Renal cortex interstitium (tissue), 15 donors: Measurements from ENCODE around the gene MRPS21. TPM values are rescaled to one million over a fixed set of nuclear protein-coding genes. Genes with fewer than 3 reads are reported as not detected.

ENCODE experiments used
- DNase-seq, 11 donors: peaks; one replicate each; pipeline ENCODE4 v3.0.0-alpha.2; 2013; ENCODE audit warnings: low read depth in 9 of 11, low spot score in 4 of 11; ENCODE audit errors: extremely low read depth in 1 of 11
- long read RNA-seq, 16 experiments: transcript quantifications; one replicate each; lab custom pipeline, GENCODE V29; 2026
- polyA plus RNA-seq, 3 donors: library from polyadenylated mRNA; unstranded; fragments of 120-200 nt; gene quantifications; one replicate each; pipeline ENCODE4 v1.2.1, GENCODE V29; 2013; ENCODE audit not compliant: insufficient read length in 3 of 3

MRPS21 gene
- polyA plus RNA-seq = 10 to 100 TPM; 69.4 to 90.7 (median 85.6) TPM
- long read RNA-seq, donor 1, transcript MRPS21-201 (2 exons, 1,462 nt) = minor isoform, 54 of 143 reads
- long read RNA-seq, donor 1, transcript MRPS21-202 (3 exons, 1,226 nt) = major isoform, 89 of 143 reads
- long read RNA-seq, donor 1, partial matches to known transcripts = 0 of 143 reads
- long read RNA-seq, donor 1, other reads (novel, unspliced or antisense) = 0 of 143 reads
- long read RNA-seq, donor 2, transcript MRPS21-202 (3 exons, 1,226 nt) = major isoform, 85 of 144 reads
- long read RNA-seq, donor 2, transcript MRPS21-201 (2 exons, 1,462 nt) = minor isoform, 38 of 144 reads
- long read RNA-seq, donor 2, partial matches to known transcripts = 21 of 144 reads
- long read RNA-seq, donor 2, other reads (novel, unspliced or antisense) = 0 of 144 reads
- long read RNA-seq, donor 3, transcript MRPS21-201 (2 exons, 1,462 nt) = minor isoform, 77 of 194 reads
- long read RNA-seq, donor 3, transcript MRPS21-202 (3 exons, 1,226 nt) = major isoform, 102 of 194 reads
- long read RNA-seq, donor 3, partial matches to known transcripts = 15 of 194 reads
- long read RNA-seq, donor 3, other reads (novel, unspliced or antisense) = 0 of 194 reads
- long read RNA-seq, donor 4, transcript MRPS21-201 (2 exons, 1,462 nt) = minor isoform, 39 of 97 reads
- long read RNA-seq, donor 4, transcript MRPS21-202 (3 exons, 1,226 nt) = major isoform, 58 of 97 reads
- long read RNA-seq, donor 4, partial matches to known transcripts = 0 of 97 reads
- long read RNA-seq, donor 4, other reads (novel, unspliced or antisense) = 0 of 97 reads
- long read RNA-seq, donor 5 = 0 reads
- long read RNA-seq, donor 6, transcript MRPS21-202 (3 exons, 1,226 nt) = major isoform, 77 of 134 reads
- long read RNA-seq, donor 6, transcript MRPS21-201 (2 exons, 1,462 nt) = minor isoform, 41 of 134 reads
- long read RNA-seq, donor 6, partial matches to known transcripts = 16 of 134 reads
- long read RNA-seq, donor 6, other reads (novel, unspliced or antisense) = 0 of 134 reads
- long read RNA-seq, donor 7, transcript MRPS21-202 (3 exons, 1,226 nt) = major isoform, 125 of 205 reads
- long read RNA-seq, donor 7, transcript MRPS21-201 (2 exons, 1,462 nt) = minor isoform, 59 of 205 reads
- long read RNA-seq, donor 7, partial matches to known transcripts = 21 of 205 reads
- long read RNA-seq, donor 7, other reads (novel, unspliced or antisense) = 0 of 205 reads
- long read RNA-seq, donor 8, transcript MRPS21-201 (2 exons, 1,462 nt) = minor isoform, 102 of 309 reads
- long read RNA-seq, donor 8, transcript MRPS21-202 (3 exons, 1,226 nt) = major isoform, 196 of 309 reads
- long read RNA-seq, donor 8, partial matches to known transcripts = 11 of 309 reads
- long read RNA-seq, donor 8, other reads (novel, unspliced or antisense) = 0 of 309 reads
- long read RNA-seq, donor 9, transcript MRPS21-202 (3 exons, 1,226 nt) = major isoform, 90 of 158 reads
- long read RNA-seq, donor 9, transcript MRPS21-201 (2 exons, 1,462 nt) = minor isoform, 53 of 158 reads
- long read RNA-seq, donor 9, partial matches to known transcripts = 15 of 158 reads
- long read RNA-seq, donor 9, other reads (novel, unspliced or antisense) = 0 of 158 reads
- long read RNA-seq, donor 10, transcript MRPS21-201 (2 exons, 1,462 nt) = minor isoform, 57 of 160 reads
- long read RNA-seq, donor 10, transcript MRPS21-202 (3 exons, 1,226 nt) = major isoform, 103 of 160 reads
- long read RNA-seq, donor 10, partial matches to known transcripts = 0 of 160 reads
- long read RNA-seq, donor 10, other reads (novel, unspliced or antisense) = 0 of 160 reads
- long read RNA-seq, donor 11, transcript MRPS21-201 (2 exons, 1,462 nt) = minor isoform, 35 of 104 reads
- long read RNA-seq, donor 11, transcript MRPS21-202 (3 exons, 1,226 nt) = major isoform, 62 of 104 reads
- long read RNA-seq, donor 11, partial matches to known transcripts = 7 of 104 reads
- long read RNA-seq, donor 11, other reads (novel, unspliced or antisense) = 0 of 104 reads
- long read RNA-seq, donor 12, transcript MRPS21-202 (3 exons, 1,226 nt) = major isoform, 37 of 58 reads
- long read RNA-seq, donor 12, transcript MRPS21-201 (2 exons, 1,462 nt) = minor isoform, 21 of 58 reads
- long read RNA-seq, donor 12, partial matches to known transcripts = 0 of 58 reads
- long read RNA-seq, donor 12, other reads (novel, unspliced or antisense) = 0 of 58 reads
- long read RNA-seq, donor 13, transcript MRPS21-201 (2 exons, 1,462 nt) = minor isoform, 105 of 356 reads
- long read RNA-seq, donor 13, transcript MRPS21-202 (3 exons, 1,226 nt) = major isoform, 213 of 356 reads
- long read RNA-seq, donor 13, partial matches to known transcripts = 38 of 356 reads
- long read RNA-seq, donor 13, other reads (novel, unspliced or antisense) = 0 of 356 reads
- long read RNA-seq, donor 14, transcript MRPS21-201 (2 exons, 1,462 nt) = minor isoform, 43 of 143 reads
- long read RNA-seq, donor 14, transcript MRPS21-202 (3 exons, 1,226 nt) = major isoform, 92 of 143 reads
- long read RNA-seq, donor 14, partial matches to known transcripts = 8 of 143 reads
- long read RNA-seq, donor 14, other reads (novel, unspliced or antisense) = 0 of 143 reads
- long read RNA-seq, donor 15, transcript MRPS21-202 (3 exons, 1,226 nt) = major isoform, 37 of 56 reads
- long read RNA-seq, donor 15, transcript MRPS21-201 (2 exons, 1,462 nt) = minor isoform, 19 of 56 reads
- long read RNA-seq, donor 15, partial matches to known transcripts = 0 of 56 reads
- long read RNA-seq, donor 15, other reads (novel, unspliced or antisense) = 0 of 56 reads
- long read RNA-seq, donor 16, transcript MRPS21-202 (3 exons, 1,226 nt) = major isoform, 150 of 296 reads
- long read RNA-seq, donor 16, transcript MRPS21-201 (2 exons, 1,462 nt) = minor isoform, 128 of 296 reads
- long read RNA-seq, donor 16, partial matches to known transcripts = 18 of 296 reads
- long read RNA-seq, donor 16, other reads (novel, unspliced or antisense) = 0 of 296 reads

DNA sequence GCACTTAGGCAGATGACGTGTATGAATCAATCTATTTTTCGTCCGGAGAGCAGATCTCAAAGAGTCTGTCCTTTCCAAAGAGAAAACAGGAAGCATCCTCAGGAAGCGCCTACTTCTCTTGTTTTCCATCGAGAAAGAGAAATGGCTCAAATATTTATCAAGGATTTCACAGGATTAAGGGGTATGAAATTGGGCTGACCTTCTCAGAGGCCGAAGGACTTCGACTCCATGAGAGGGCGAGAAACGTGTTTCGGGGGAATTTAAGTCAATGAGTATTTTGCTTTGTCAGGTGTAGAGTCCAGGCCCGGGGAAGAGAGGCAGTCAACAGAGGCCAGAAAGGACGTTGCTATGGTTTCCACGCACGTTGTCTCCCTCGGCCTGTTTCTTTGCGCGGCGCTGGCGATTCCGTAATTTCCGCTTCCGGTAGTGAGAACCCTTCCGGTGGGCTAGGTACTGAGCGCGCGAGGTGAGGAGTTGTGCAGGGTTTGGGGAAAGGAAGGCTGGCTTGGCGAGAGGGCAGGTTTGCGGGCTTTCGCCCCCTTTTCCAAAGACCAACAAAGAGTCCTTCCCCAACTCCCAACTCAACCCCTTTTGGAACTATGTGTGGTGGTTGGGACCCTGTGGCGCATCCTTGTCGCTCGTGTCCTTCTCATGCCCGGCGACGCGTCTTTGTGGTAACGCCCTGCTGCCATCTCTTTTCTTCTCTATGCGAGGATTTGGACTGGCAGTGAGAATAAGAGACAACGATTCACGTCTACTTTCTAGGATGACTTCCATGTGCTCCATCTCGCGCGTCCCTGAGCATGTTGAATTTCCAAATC, at the start of gene MRPS21:
MRPS21 (plus strand) TSS at position 429 of the 821 bp plus-strand sequence. CDS start 506 bp downstream, outside the sequence.
- DNase-seq = peak; percentile 88 to 97 (median 93)

DNA sequence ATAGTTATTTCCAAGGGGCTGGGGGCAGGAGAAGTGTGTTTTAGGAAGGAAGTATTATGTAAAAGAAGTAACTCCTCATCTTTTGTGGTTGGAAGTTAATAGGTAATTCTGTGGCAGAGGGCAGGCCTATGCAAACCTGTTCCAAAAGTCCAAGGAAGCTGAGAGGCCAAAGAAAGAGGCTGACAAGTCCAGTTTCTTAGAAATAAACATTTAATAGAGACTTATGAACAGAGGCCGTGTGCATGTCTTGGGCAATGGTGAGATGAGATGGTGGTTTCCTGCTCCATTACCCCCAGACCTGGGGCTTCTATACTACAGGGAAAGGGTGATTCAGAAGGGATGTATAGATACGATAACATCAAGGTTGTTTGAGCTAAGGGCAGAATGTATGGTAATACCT, 43.7 kb upstream of the MRPS21 start:
- DNase-seq = no peak

DNA sequence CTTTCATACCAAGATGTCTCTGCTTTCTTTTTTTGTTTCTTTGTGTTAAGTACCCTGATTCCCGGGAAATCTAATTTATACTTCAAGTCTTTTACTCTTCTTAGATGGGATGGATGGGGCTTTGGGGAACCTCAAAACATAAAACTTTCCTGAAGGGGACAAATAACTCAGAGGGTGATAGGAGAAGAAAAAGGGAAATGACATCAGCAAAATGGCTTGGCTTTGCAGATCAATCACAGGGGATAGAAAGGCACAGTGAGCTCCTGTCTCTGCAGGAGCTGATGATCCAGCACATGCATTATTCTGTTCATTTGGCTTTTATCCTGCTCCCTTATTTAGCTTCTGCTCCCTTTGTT, 37.5 kb upstream of the MRPS21 start:
- DNase-seq = no peak

DNA sequence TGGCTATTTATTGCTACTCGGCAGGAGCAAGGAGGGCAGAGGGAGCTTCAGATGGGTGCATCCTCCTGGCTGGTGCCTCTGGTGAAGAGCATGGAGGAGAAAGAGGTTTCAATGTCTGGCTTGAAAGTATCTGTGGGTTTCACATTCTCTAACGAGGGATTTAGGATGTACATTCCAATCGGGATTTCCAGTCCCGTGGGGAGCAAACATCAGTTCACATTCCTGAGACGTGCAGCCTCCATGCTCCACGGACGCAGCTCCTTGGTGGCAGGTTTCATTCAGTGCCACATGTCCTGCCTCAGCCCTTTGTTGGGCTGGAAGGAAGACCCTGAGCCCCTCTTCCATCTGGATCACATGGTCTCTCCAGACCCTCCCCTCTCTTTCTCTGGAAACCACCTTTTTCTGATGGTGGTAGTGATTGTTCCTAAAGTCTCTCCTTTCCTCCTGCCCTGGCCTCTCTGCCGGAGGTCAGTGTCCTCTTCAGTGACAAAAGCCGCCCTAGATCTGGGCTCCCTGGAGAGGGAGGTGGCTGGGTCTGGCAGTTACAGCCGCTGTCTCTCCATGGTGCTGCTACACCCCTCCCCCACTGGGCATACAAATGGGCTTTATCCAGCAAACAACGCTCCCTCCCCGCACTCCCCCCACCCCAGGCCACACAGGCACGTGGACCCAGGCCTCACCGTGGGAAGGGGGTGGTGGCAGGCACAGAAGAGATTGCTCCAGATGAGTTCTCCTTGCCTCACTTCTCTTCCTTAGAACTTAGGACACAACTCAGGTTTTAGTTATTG, 36.9 kb upstream of the MRPS21 start:
- no peak for DNase-seq

DNA sequence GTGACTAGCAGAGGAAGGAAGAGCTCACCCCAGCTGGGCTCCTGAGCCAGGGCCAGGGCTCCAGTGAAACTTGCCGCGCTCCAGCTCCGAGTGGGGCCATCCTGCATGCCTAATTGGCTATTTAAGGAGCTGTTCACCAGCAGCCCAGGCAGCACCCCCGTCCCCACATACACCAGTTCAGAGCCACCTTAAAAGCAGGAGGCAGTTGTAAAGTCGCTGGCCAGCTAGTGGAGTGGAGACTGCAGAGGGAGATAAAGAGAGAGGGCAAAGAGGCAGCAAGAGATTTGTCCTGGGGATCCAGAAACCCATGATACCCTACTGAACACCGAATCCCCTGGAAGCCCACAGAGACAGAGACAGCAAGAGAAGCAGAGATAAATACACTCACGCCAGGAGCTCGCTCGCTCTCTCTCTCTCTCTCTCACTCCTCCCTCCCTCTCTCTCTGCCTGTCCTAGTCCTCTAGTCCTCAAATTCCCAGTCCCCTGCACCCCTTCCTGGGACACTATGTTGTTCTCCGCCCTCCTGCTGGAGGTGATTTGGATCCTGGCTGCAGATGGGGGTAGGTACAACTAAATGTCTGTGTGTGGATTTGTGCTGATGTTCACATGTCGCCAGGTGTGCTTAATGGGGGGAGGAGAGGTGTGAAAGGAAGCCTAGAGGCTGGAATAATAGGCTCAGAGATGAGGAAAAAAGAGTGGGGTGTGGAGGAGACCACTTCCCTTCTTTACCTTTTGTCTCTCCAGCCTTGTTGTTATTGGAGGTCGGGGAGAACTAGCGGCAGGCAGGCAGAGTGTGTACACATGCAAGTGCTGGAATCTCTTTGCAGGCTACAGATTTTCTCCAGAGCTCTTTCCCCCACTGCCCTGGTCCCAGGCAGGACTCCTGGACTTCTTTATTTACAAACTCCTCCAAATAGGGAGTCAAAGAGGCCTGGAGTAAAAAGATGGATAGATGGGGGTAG, 35.8 kb upstream of the MRPS21 start, which contains the start of gene CA14:
CA14 (plus strand) TSS at position 151 of the 962 bp plus-strand sequence; CDS start at position 506, 355 bp downstream.
- DNase-seq = no peak

DNA sequence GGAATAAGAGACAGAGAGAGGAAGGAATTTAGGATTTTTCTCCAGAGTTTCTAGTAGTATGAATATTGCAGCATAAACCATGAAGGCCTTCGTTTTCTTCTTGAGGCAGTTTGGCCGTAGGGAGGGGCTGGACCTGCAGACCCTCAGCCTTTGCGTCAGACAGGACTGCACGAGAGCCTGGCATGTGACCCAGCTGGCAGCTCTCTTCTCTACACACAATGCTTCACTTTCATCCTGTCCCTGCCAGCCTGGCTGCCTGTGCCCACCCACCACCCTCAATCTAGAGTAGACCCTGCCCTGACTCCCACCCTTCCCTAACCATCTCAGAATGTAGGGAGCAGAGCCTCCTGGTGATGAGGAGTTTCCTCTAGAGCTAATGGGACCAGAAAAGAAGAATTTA, 34.4 kb upstream of the MRPS21 start:
- DNase-seq = no peak

DNA sequence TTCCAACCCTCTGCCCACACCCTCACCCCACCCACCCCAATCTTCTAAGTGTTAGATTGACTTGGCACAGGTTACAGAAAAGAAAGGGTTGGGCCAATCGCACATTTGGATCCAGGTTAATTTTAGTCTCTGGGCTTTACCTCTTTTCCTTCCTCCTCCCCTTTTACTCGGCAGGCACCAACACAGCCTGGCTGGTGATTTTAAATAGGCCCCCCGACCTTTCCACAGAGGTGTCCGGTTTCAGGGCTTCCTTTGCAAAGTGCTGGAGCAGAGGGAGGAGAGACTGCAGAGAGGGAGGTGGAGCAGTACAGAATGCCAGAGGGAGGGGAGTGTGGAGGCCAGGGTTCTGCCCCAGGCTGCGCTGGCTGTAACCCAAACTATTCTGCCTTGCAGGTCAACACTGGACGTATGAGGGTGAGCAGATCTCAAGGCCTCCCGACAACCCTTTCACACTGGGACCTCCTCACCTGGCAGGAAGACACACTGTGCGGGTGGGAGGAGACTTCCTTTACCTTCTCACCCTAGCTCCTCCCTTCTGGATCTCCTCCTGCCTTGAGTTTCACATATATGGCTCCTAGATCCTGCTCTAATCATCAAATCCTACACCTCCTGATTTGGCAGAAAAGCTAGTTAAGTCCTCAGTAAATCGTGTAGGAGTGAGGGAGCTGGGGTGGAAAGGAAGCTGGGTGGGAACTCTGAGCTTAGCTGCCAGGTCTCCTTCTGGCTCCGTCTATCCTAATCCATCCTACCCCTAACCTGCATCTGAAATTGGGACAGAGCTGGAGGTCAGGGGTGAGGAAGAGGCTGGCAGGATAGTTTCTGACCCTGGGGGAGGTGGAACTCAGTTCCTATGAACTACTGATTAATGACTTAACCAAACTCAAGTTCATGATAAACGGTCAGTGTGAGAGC, 33.6 kb upstream of the MRPS21 start:
- peak in 4 of 11 donors; percentile 68 to 80 (median 74) for DNase-seq

DNA sequence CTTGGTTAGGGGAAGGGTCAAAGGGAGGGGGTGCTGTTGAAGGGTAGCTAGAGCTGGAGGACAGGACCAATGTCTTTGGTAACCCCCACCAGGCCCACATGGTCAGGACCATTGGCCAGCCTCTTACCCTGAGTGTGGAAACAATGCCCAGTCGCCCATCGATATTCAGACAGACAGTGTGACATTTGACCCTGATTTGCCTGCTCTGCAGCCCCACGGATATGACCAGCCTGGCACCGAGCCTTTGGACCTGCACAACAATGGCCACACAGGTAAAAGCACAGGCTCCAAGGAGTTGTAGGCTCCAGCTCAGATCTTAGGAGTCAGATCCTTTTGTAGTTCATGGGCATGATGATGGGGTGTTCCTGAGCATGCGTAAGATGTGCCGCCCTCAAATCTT, 32.3 kb upstream of the MRPS21 start:
- no peak for DNase-seq

DNA sequence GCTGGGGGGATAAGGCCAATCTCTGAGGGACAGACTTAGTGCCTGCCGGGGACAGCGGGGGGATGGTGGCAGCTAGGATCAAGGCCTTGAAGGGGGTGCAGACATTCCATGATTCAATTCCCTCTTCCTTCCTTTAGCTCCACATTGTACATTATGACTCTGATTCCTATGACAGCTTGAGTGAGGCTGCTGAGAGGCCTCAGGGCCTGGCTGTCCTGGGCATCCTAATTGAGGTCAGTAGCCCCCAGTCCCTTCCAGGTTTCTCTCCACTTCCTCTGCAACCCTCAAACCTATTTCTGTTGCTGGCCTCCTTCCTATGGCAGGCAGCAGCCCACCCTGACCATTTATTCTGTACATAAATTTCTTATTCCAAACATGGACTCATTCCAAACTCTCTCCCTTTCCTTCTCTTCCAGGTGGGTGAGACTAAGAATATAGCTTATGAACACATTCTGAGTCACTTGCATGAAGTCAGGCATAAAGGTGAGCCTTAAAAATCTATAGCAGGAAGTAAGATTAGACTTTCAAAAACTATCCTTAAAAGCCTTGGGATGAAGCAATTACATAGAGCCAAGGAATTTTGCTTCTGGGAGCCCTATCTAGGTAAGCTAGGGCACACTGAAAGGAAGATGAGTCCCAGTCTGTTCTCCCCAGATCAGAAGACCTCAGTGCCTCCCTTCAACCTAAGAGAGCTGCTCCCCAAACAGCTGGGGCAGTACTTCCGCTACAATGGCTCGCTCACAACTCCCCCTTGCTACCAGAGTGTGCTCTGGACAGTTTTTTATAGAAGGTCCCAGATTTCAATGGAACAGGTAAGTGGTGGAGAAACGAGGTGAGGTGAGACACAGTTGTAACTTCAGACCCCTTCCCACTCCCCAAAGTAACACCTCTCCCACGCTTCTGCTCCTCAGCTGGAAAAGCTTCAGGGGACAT, 31.0 kb upstream of the MRPS21 start:
- DNase-seq = no peak

DNA sequence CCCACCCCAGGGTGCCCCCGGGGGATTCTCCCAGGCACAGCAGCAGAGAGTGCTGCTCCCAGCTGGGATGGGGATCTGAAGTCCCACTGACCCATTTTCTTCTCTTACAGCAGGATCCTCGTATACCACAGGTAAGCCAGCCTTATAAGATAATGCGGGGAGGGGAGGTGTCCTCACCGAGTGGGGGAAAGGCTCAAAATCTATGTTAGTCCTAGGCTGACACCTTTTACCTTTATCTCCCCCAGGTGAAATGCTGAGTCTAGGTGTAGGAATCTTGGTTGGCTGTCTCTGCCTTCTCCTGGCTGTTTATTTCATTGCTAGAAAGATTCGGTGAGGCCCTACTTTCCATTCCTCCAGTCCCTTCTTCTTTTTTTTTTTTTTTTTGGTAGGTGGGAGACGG, 30.1 kb upstream of the MRPS21 start:
- DNase-seq = no peak

DNA sequence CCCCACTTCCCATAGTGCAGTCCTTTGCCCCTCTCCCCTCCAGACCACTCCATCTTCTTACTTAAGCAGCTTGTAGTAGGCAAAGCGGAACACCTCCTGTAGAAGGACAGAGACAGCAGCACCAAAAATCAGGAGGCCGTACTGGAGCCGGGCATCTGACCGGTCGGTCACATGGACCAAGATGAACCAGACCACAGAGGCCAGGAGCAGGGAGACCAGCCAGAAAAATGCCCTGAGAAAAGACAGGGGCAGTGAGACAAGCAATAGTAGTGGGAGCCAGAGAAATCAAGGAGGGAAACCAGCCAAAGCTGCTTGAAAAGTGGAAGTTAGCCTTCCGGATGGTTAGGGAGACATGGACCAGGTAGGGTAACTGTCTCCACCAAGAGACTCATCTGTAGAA, 25.8 kb upstream of the MRPS21 start:
- no peak for DNase-seq
